ENCODE data around the gene MAST4. TPM values are rescaled to one million over a fixed set of nuclear protein-coding genes. Genes with fewer than 3 reads are reported as not detected.

The MAST4 gene
- total RNA-seq, 2 experiments from 2014 or later, result 1.3 to 21.9 TPM

DNA sequence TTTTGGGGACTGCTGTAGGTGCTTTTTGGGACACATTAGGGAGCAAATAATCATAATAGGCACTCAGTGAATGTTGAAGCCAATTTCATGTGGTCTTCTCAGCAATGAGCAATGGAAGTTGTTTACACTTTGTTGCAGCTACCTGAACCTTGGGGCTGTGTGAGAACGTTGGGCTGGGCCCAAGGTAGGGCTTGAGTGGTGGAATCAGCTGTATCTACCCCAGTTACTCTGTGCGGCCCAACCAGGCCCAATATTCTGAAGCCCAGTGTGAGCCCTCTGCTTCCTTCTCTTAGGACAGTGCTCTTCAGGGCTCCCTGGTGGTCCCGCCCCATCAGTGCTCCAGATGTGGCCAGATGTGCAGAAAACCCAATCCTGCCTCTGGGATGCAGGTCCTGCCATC is 38.4 kb downstream of the MAST4 start:
- Histone ChIP-seq H3K36me3 (ENCODE audit: insufficient read depth, low read length) (no peaks in the 10 kb centered on the region), H3K4me1 (ENCODE audit: insufficient read depth, low read length, poor library complexity, severe bottlenecking) (no peaks in the 10 kb centered on the region), H3K79me2 (ENCODE audit: insufficient read depth, low read depth, low read length) (no peaks in the 10 kb centered on the region), H3K9me2 (ENCODE audit: insufficient read depth, low read length) (no peaks in the 10 kb centered on the region), H4K20me1 (ENCODE audit: insufficient read depth, low read length) (no peaks in the 10 kb centered on the region), H3K27ac (ENCODE audit: low read depth, low read length, poor library complexity, severe bottlenecking) (no peak overlapping the region), H3K9me3 (ENCODE audit: low read length) (no peaks in the 10 kb centered on the region), H3K4me2 (ENCODE audit: low read length) (no peak overlapping the region), H2AFZ (ENCODE audit: low read length) (no peak overlapping the region), H3K4me3 (ENCODE audit: low read depth, low read length, poor library complexity, severe bottlenecking) (no peak overlapping the region)
- ChIA-PET CTCF (ENCODE audit: unreplicated experiment) (no interaction called here), POLR2A (interaction anchor here (0.5 to 1.1 kb wide), 2 partner anchors 10 to 14 kb away, joined by 3 to 4 read pairs; no protein-coding TSS in a partner anchor)
- intact Hi-C loops (cut with micrococcal nuclease; ENCODE audit: unreplicated experiment), result no loop called here
- no TSS peak for BruUV-seq (replicated peaks)
- TF ChIP-seq EZH2phosphoT487 (IDR thresholded peaks at IDR 0.05; ENCODE audit: borderline replicate concordance, low read depth, low read length), result no peak
- no peak for TF ChIP-seq CTCF (conservative IDR thresholded peaks at IDR 0.05; ENCODE audit: low read length)
- DNase-seq (ENCODE audit: low spot score), result no peak

DNA sequence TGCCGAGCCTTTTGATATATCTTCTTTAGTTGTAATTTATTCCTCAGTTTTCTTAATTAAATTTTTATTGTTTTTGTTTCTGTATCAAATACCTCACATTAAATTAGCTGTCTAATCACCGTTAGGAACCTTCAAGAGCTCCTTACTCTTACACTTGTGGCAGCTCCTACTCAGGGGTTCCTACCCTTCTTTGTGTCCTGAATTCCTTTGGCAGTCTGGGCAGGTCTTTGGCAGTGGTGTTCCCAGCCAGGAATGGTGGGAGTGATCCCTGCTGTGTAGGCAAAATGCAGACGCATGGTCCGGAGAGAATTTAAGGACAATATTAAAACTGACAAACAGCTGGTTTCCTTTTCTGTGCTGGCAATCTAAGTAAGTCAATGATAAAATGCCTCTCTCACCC is 41.8 kb downstream of the MAST4 start:
- no TSS peak for BruUV-seq (replicated peaks)
- H3K9me2 ChIP-seq (ENCODE audit: insufficient read depth, low read length), result no peaks in the 10 kb centered on the region
- POLR2A ChIA-PET, result interaction anchor here (0.9 to 1.6 kb wide), 3 partner anchors 12 to 143 kb away, joined by 3 to 5 read pairs (median 3); no protein-coding TSS in a partner anchor
- H2AFZ ChIP-seq (ENCODE audit: low read length), result no peak overlapping the region
- no peak overlapping the region for H3K27ac ChIP-seq (ENCODE audit: low read depth, low read length, poor library complexity, severe bottlenecking)
- H3K36me3 ChIP-seq (ENCODE audit: insufficient read depth, low read length), result no peaks in the 10 kb centered on the region
- no peaks in the 10 kb centered on the region for H4K20me1 ChIP-seq (ENCODE audit: insufficient read depth, low read length)
- no peak overlapping the region for H3K4me2 ChIP-seq (ENCODE audit: low read length)
- TF ChIP-seq CTCF (conservative IDR thresholded peaks at IDR 0.05; ENCODE audit: low read length) (no peak), EZH2phosphoT487 (IDR thresholded peaks at IDR 0.05; ENCODE audit: borderline replicate concordance, low read depth, low read length) (no peak)
- CTCF ChIA-PET (ENCODE audit: unreplicated experiment), result no interaction called here
- DNase-seq (ENCODE audit: low spot score), result no peak
- no peaks in the 10 kb centered on the region for H3K9me3 ChIP-seq (ENCODE audit: low read length)
- no peaks in the 10 kb centered on the region for H3K4me1 ChIP-seq (ENCODE audit: insufficient read depth, low read length, poor library complexity, severe bottlenecking)
- intact Hi-C loops (cut with micrococcal nuclease; ENCODE audit: unreplicated experiment), result no loop called here
- no peak overlapping the region for H3K4me3 ChIP-seq (ENCODE audit: low read depth, low read length, poor library complexity, severe bottlenecking)
- no peaks in the 10 kb centered on the region for H3K79me2 ChIP-seq (ENCODE audit: insufficient read depth, low read depth, low read length)

DNA sequence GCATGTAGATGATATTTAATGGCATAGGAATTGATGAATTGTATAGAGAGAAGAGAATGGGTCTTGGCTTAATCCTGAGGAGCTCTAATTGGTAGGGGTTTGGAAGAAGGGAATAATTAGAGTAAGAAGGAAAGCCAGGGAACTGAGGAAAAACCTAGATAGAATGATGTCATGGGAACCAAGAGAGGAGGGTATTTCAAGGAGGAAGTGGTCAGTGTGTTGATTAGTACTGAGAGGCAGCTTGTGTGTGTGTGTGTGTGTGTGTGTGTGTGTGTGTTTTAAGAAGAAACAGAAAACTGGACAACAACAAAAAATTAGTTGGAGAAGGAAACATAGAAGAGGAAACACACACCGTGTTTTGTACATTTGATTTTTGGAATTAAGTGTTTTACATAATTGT is 42.8 kb downstream of the MAST4 start:
- H4K20me1 ChIP-seq (ENCODE audit: insufficient read depth, low read length), result no peaks in the 10 kb centered on the region
- BruUV-seq (replicated peaks), result no TSS peak
- no peaks in the 10 kb centered on the region for H3K9me3 ChIP-seq (ENCODE audit: low read length)
- no peaks in the 10 kb centered on the region for H3K36me3 ChIP-seq (ENCODE audit: insufficient read depth, low read length)
- no peak for DNase-seq (ENCODE audit: low spot score)
- ChIA-PET POLR2A (no interaction called here), CTCF (ENCODE audit: unreplicated experiment) (no interaction called here)
- H3K9me2 ChIP-seq (ENCODE audit: insufficient read depth, low read length), result no peaks in the 10 kb centered on the region
- no peak overlapping the region for H2AFZ ChIP-seq (ENCODE audit: low read length)
- intact Hi-C loops (cut with micrococcal nuclease; ENCODE audit: unreplicated experiment), result no loop called here
- no peak overlapping the region for H3K4me2 ChIP-seq (ENCODE audit: low read length)
- TF ChIP-seq CTCF (conservative IDR thresholded peaks at IDR 0.05; ENCODE audit: low read length) (no peak), EZH2phosphoT487 (IDR thresholded peaks at IDR 0.05; ENCODE audit: borderline replicate concordance, low read depth, low read length) (no peak)
- no peak overlapping the region for H3K27ac ChIP-seq (ENCODE audit: low read depth, low read length, poor library complexity, severe bottlenecking)
- no peaks in the 10 kb centered on the region for H3K4me1 ChIP-seq (ENCODE audit: insufficient read depth, low read length, poor library complexity, severe bottlenecking)
- H3K79me2 ChIP-seq (ENCODE audit: insufficient read depth, low read depth, low read length), result no peaks in the 10 kb centered on the region
- no peak overlapping the region for H3K4me3 ChIP-seq (ENCODE audit: low read depth, low read length, poor library complexity, severe bottlenecking)
